ENCODE results near the gene CACHD1.

Gene CACHD1

GRCh38 chr1:64469977-64470664 is at the start of gene CACHD1:
Gene CACHD1 (plus strand): TSS chr1:64470129. CDS start chr1:64470745, 616 bp downstream.
- DNase-seq: peak; percentile 82

- no peak for DNase-seq
These were observed 48.6 kb upstream of the CACHD1 start for GRCh38 chr1:64421377-64421776.

- no peak for DNase-seq
These were observed 46.4 kb upstream of the CACHD1 start for GRCh38 chr1:64423526-64423925.

- no peak for DNase-seq
These were observed 45.5 kb upstream of the CACHD1 start for GRCh38 chr1:64424412-64424811.

- DNase-seq: no peak
These were observed 44.4 kb upstream of the CACHD1 start for GRCh38 chr1:64425521-64425920.

GRCh38 chr1:64426681-64427080 is 43.2 kb upstream of the CACHD1 start:
- DNase-seq: no peak

- no peak for DNase-seq
These were observed 42.0 kb upstream of the CACHD1 start for GRCh38 chr1:64427879-64428278.

GRCh38 chr1:64433308-64433707 is 36.6 kb upstream of the CACHD1 start:
- no peak for DNase-seq

GRCh38 chr1:64433747-64434146 is 36.2 kb upstream of the CACHD1 start:
- no peak for DNase-seq

- no peak for DNase-seq
These were observed 34.9 kb upstream of the CACHD1 start for GRCh38 chr1:64435000-64435399.

- no peak for DNase-seq
These were observed 32.5 kb upstream of the CACHD1 start for GRCh38 chr1:64437453-64437852.

- DNase-seq: no peak
These were observed 29.6 kb upstream of the CACHD1 start for GRCh38 chr1:64440183-64440826.

GRCh38 chr1:64451440-64451839 is 18.5 kb upstream of the CACHD1 start:
- no peak for DNase-seq

GRCh38 chr1:64453688-64454087 is 16.2 kb upstream of the CACHD1 start:
- no peak for DNase-seq

- DNase-seq: no peak
These were observed 11.0 kb upstream of the CACHD1 start for GRCh38 chr1:64458915-64459314.

GRCh38 chr1:64459743-64460142 is 10.2 kb upstream of the CACHD1 start:
- DNase-seq: no peak

- DNase-seq: no peak
These were observed 3.9 kb upstream of the CACHD1 start for GRCh38 chr1:64466033-64466432.

GRCh38 chr1:64469116-64469976 is 583 bp upstream of the CACHD1 start:
- no peak for DNase-seq

GRCh38 chr1:64470665-64471217 is 812 bp downstream of the CACHD1 start:
- no peak for DNase-seq

GRCh38 chr1:64471218-64472039 is 1.5 kb downstream of the CACHD1 start:
- no peak for DNase-seq

- no peak for DNase-seq
These were observed 2.1 kb downstream of the CACHD1 start for GRCh38 chr1:64472040-64472376.

GRCh38 chr1:64472805-64473204 is 2.9 kb downstream of the CACHD1 start:
- no peak for DNase-seq

- DNase-seq: no peak
These were observed 3.4 kb downstream of the CACHD1 start for GRCh38 chr1:64473367-64473766.

All from NCI-H1694 (cell line).